Mucosa of stomach (tissue), 1 donor: ENCODE results near the gene CSRP3.

Experiments
- H3K27me3 ChIP-seq: one replicate; pipeline ENCODE4 v1.7.0; 2013; ENCODE audit warnings: mild to moderate bottlenecking, low read length; ENCODE audit not compliant: control insufficient read depth, insufficient read depth
- H3K36me3 ChIP-seq: one replicate; pipeline ENCODE4 v1.7.0; 2013; ENCODE audit warnings: low read length; ENCODE audit not compliant: control insufficient read depth, insufficient read depth
- H3K4me1 ChIP-seq: one replicate; pipeline ENCODE4 v1.7.0; 2013; ENCODE audit warnings: mild to moderate bottlenecking, low read length; ENCODE audit not compliant: control insufficient read depth, insufficient read depth
- H3K4me3 ChIP-seq: one replicate; pipeline ENCODE4 v1.7.0; 2013; ENCODE audit warnings: low read length
- H3K9ac ChIP-seq: one replicate; pipeline ENCODE4 v1.7.0; 2013; ENCODE audit warnings: mild to moderate bottlenecking, low read length, moderate library complexity
- H3K9me3 ChIP-seq: one replicate; pipeline ENCODE4 v1.7.0; 2013; ENCODE audit warnings: mild to moderate bottlenecking, low read length, moderate library complexity; ENCODE audit not compliant: control insufficient read depth
- donor health status: Pancreatic carcinoma.

The CSRP3 gene

GRCh38 chr11:19196432-19196831 lies 5.4 kb downstream of the CSRP3 start:
- H3K9ac ChIP-seq = no peak overlapping the region
- H3K27me3 ChIP-seq = no peaks in the 10 kb centered on the region
- no peaks in the 10 kb centered on the region for H3K36me3 ChIP-seq
- H3K9me3 ChIP-seq = no peaks in the 10 kb centered on the region
- H3K4me3 ChIP-seq = no peak overlapping the region
- H3K4me1 ChIP-seq = peaks cover 15% of the 10 kb centered on the region

- H3K27me3 ChIP-seq = no peaks in the 10 kb centered on the region
- no peak overlapping the region for H3K9ac ChIP-seq
- H3K4me1 ChIP-seq = peaks cover 5% of the 10 kb centered on the region
- no peaks in the 10 kb centered on the region for H3K9me3 ChIP-seq
- H3K4me3 ChIP-seq = no peak overlapping the region
- no peaks in the 10 kb centered on the region for H3K36me3 ChIP-seq
These were observed 7.0 kb downstream of the CSRP3 start for GRCh38 chr11:19194620-19195308.

GRCh38 chr11:19193916-19194315 lies 7.9 kb downstream of the CSRP3 start:
- no peak overlapping the region for H3K4me3 ChIP-seq
- no peak overlapping the region for H3K9ac ChIP-seq
- H3K27me3 ChIP-seq = no peaks in the 10 kb centered on the region
- no peaks in the 10 kb centered on the region for H3K4me1 ChIP-seq
- H3K36me3 ChIP-seq = no peaks in the 10 kb centered on the region
- no peaks in the 10 kb centered on the region for H3K9me3 ChIP-seq

GRCh38 chr11:19191530-19192169 lies 10.1 kb downstream of the CSRP3 start:
- Histone ChIP-seq H3K4me3 (no peak overlapping the region), H3K27me3 (no peaks in the 10 kb centered on the region), H3K4me1 (no peaks in the 10 kb centered on the region), H3K9me3 (no peaks in the 10 kb centered on the region), H3K36me3 (no peaks in the 10 kb centered on the region), H3K9ac (no peak overlapping the region)

GRCh38 chr11:19187833-19188258 lies 13.9 kb downstream of the CSRP3 start:
- no peaks in the 10 kb centered on the region for H3K27me3 ChIP-seq
- no peaks in the 10 kb centered on the region for H3K36me3 ChIP-seq
- no peak overlapping the region for H3K4me3 ChIP-seq
- H3K9me3 ChIP-seq = no peaks in the 10 kb centered on the region
- no peaks in the 10 kb centered on the region for H3K4me1 ChIP-seq
- H3K9ac ChIP-seq = no peak overlapping the region

- Histone ChIP-seq H3K4me3 (no peak overlapping the region), H3K4me1 (no peaks in the 10 kb centered on the region), H3K36me3 (no peaks in the 10 kb centered on the region), H3K9ac (no peak overlapping the region), H3K9me3 (no peaks in the 10 kb centered on the region), H3K27me3 (no peaks in the 10 kb centered on the region)
These were observed 14.5 kb downstream of the CSRP3 start for GRCh38 chr11:19187114-19187832.

- no peak overlapping the region for H3K9ac ChIP-seq
- no peaks in the 10 kb centered on the region for H3K4me1 ChIP-seq
- H3K9me3 ChIP-seq = no peaks in the 10 kb centered on the region
- H3K4me3 ChIP-seq = no peak overlapping the region
- no peaks in the 10 kb centered on the region for H3K27me3 ChIP-seq
- H3K36me3 ChIP-seq = no peaks in the 10 kb centered on the region
These were observed 16.2 kb downstream of the CSRP3 start for GRCh38 chr11:19185516-19186052.

GRCh38 chr11:19185036-19185435 lies 16.7 kb downstream of the CSRP3 start:
- H3K9me3 ChIP-seq = no peaks in the 10 kb centered on the region
- no peak overlapping the region for H3K4me3 ChIP-seq
- H3K27me3 ChIP-seq = no peaks in the 10 kb centered on the region
- H3K9ac ChIP-seq = no peak overlapping the region
- H3K36me3 ChIP-seq = no peaks in the 10 kb centered on the region
- no peaks in the 10 kb centered on the region for H3K4me1 ChIP-seq

GRCh38 chr11:19183646-19184045 lies 18.1 kb downstream of the CSRP3 start:
- Histone ChIP-seq H3K9ac (no peak overlapping the region), H3K27me3 (no peaks in the 10 kb centered on the region), H3K4me1 (no peaks in the 10 kb centered on the region), H3K4me3 (no peak overlapping the region), H3K36me3 (no peaks in the 10 kb centered on the region), H3K9me3 (no peaks in the 10 kb centered on the region)

- Histone ChIP-seq H3K4me3 (no peak overlapping the region), H3K9ac (no peak overlapping the region)
These were observed 20.1 kb downstream of the CSRP3 start for GRCh38 chr11:19181531-19182261.

GRCh38 chr11:19176629-19177186 lies 25.1 kb downstream of the CSRP3 start:
- H3K9me3 ChIP-seq = no peaks in the 10 kb centered on the region

More at GRCh38 chr11:19181531-19182261, 20.1 kb downstream of the CSRP3 start:
- no peaks in the 10 kb centered on the region for H3K27me3 ChIP-seq
- H3K9me3 ChIP-seq = no peaks in the 10 kb centered on the region
- peaks cover 1% of the 10 kb centered on the region for H3K36me3 ChIP-seq
- H3K4me1 ChIP-seq = no peaks in the 10 kb centered on the region

More at GRCh38 chr11:19176629-19177186, 25.1 kb downstream of the CSRP3 start:
- H3K27me3 ChIP-seq = no peaks in the 10 kb centered on the region
- H3K9ac ChIP-seq = no peak overlapping the region
- no peak overlapping the region for H3K4me3 ChIP-seq
- H3K36me3 ChIP-seq = peaks cover 14% of the 10 kb centered on the region
- H3K4me1 ChIP-seq = no peaks in the 10 kb centered on the region
